Mesendoderm (in vitro differentiated cells): ENCODE data around the gene CRACR2A.

Source experiments
- DNase-seq: peaks from one replicate; pipeline ENCODE4 v3.0.0; 2013
- H2AK5ac ChIP-seq: 2 replicates; pipeline ENCODE4 v1.6.1; 2013; ENCODE audit warnings: low read length, inconsistent platforms
- H2BK120ac ChIP-seq: 2 replicates; pipeline ENCODE4 v1.6.1; 2013; ENCODE audit warnings: low read depth, mild to moderate bottlenecking, low read length, moderate library complexity, mixed read lengths
- H2BK15ac ChIP-seq: replicated peaks from 2 replicates; pipeline ENCODE4 v1.6.1; 2013; ENCODE audit warnings: low read depth, mild to moderate bottlenecking, moderate library complexity
- H2BK5ac ChIP-seq: 2 replicates; pipeline ENCODE4 v1.6.1; 2013; ENCODE audit warnings: low read length, inconsistent platforms
- H3K18ac ChIP-seq: 2 replicates; pipeline ENCODE4 v1.6.1; 2013; ENCODE audit warnings: mild to moderate bottlenecking, low read length, mixed read lengths
- H3K23ac ChIP-seq: one replicate; pipeline ENCODE4 v1.6.1; 2013; ENCODE audit warnings: low read length
- H3K27ac ChIP-seq: 2 replicates; pipeline ENCODE4 v1.5.1; 2013; ENCODE audit warnings: low read depth, mild to moderate bottlenecking, inconsistent platforms, low read length, moderate library complexity
- H3K27me3 ChIP-seq: 2 replicates; pipeline ENCODE4 v1.6.1; 2013; ENCODE audit warnings: low read length, control low read depth, mild to moderate bottlenecking, inconsistent platforms; ENCODE audit not compliant: insufficient read depth, poor library complexity
- H3K36me3 ChIP-seq: 2 replicates; pipeline ENCODE4 v1.6.1; 2013; ENCODE audit warnings: low read length, inconsistent platforms; ENCODE audit not compliant: control insufficient read depth, insufficient read depth
- H3K4ac ChIP-seq: one replicate; pipeline ENCODE4 v1.6.1; 2013; ENCODE audit warnings: low read depth, mild to moderate bottlenecking, low read length, moderate library complexity
- H3K4me1 ChIP-seq: 2 replicates; pipeline ENCODE4 v1.6.1; 2013; ENCODE audit warnings: low read depth, low read length, inconsistent platforms; ENCODE audit not compliant: control insufficient read depth
- H3K4me2 ChIP-seq: 2 replicates; pipeline ENCODE4 v1.6.1; 2013; ENCODE audit warnings: low read length
- H3K4me3 ChIP-seq: 2 replicates; pipeline ENCODE4 v1.5.1; 2013; ENCODE audit warnings: mild to moderate bottlenecking, low read length
- H3K56ac ChIP-seq: one replicate; pipeline ENCODE4 v1.6.1; 2013; ENCODE audit warnings: low read length
- H3K79me1 ChIP-seq: 2 replicates; pipeline ENCODE4 v1.6.1; 2013; ENCODE audit warnings: low read length, inconsistent platforms
- H3K79me2 ChIP-seq: 2 replicates; pipeline ENCODE4 v1.6.1; 2013; ENCODE audit warnings: mild to moderate bottlenecking, low read length; ENCODE audit not compliant: control insufficient read depth, insufficient read depth
- H3K9ac ChIP-seq: 2 replicates; pipeline ENCODE4 v1.6.1; 2013; ENCODE audit warnings: low read length, inconsistent platforms
- H4K5ac ChIP-seq: one replicate; pipeline ENCODE4 v1.6.1; 2013; ENCODE audit warnings: low read length
- H4K8ac ChIP-seq: one replicate; pipeline ENCODE4 v1.6.1; 2013; ENCODE audit warnings: low read depth, mild to moderate bottlenecking, control low read depth, low read length, moderate library complexity
- WGBS: extraction: QIAGEN DNeasy Blood & Tissue Kit; methylation state at CpG from one replicate; pipeline ENCODE4 v1.1.7; 2013; ENCODE audit warnings: low lambda C conversion rate, missing lambda C conversion rate; ENCODE audit not compliant: insufficient coverage; ENCODE audit errors: extremely low coverage; 5-methylcytosine and 5-hydroxymethylcytosine counted together

Gene CRACR2A

GRCh38 chr12:3791256-3791874, 38.5 kb upstream of the CRACR2A start:
- no peak overlapping the region for H4K8ac ChIP-seq
- H2AK5ac ChIP-seq, result no peak overlapping the region
- H3K18ac ChIP-seq, result no peak overlapping the region
- H3K27ac ChIP-seq, result no peak overlapping the region
- no CpG with 5 or more reads among the region's 5 CpGs for WGBS
- H2BK5ac ChIP-seq, result no peak overlapping the region
- H2BK120ac ChIP-seq, result no peak overlapping the region
- H3K79me1 ChIP-seq, result no peaks in the 10 kb centered on the region
- H3K56ac ChIP-seq, result no peak overlapping the region
- H3K27me3 ChIP-seq, result no peaks in the 10 kb centered on the region
- no peak overlapping the region for H3K4me3 ChIP-seq
- H2BK15ac ChIP-seq, result no peak overlapping the region
- H3K36me3 ChIP-seq, result no peaks in the 10 kb centered on the region
- H3K79me2 ChIP-seq, result no peaks in the 10 kb centered on the region
- peaks cover 2% of the 10 kb centered on the region for H3K4me1 ChIP-seq
- H3K9ac ChIP-seq, result no peak overlapping the region
- H3K4ac ChIP-seq, result no peak overlapping the region
- no peak for DNase-seq
- no peak overlapping the region for H3K4me2 ChIP-seq
- no peak overlapping the region for H4K5ac ChIP-seq
- no peak overlapping the region for H3K23ac ChIP-seq

- Histone ChIP-seq H3K79me2 (no peaks in the 10 kb centered on the region), H4K5ac (no peak overlapping the region), H3K27me3 (no peaks in the 10 kb centered on the region), H4K8ac (no peak overlapping the region), H3K4ac (no peak overlapping the region), H3K4me3 (no peak overlapping the region), H3K56ac (no peak overlapping the region), H2BK120ac (no peak overlapping the region), H2BK5ac (no peak overlapping the region), H3K18ac (no peak overlapping the region), H2BK15ac (no peak overlapping the region), H3K36me3 (no peaks in the 10 kb centered on the region), H3K9ac (no peak overlapping the region), H2AK5ac (no peak overlapping the region), H3K23ac (no peak overlapping the region), H3K4me2 (no peak overlapping the region), H3K4me1 (peaks cover 2% of the 10 kb centered on the region), H3K27ac (no peak overlapping the region), H3K79me1 (no peaks in the 10 kb centered on the region)
- no CpG with 5 or more reads among the region's 2 CpGs for WGBS
- no peak for DNase-seq
These were observed 37.7 kb upstream of the CRACR2A start for GRCh38 chr12:3790642-3791041.

- Histone ChIP-seq H3K79me1 (no peaks in the 10 kb centered on the region), H3K27ac (no peak overlapping the region), H3K23ac (no peak overlapping the region), H2BK5ac (no peak overlapping the region), H3K18ac (no peak overlapping the region), H3K4ac (no peak overlapping the region), H3K27me3 (no peaks in the 10 kb centered on the region), H3K56ac (no peak overlapping the region), H2AK5ac (no peak overlapping the region), H4K5ac (no peak overlapping the region), H3K9ac (no peak overlapping the region), H3K4me2 (no peak overlapping the region), H3K79me2 (no peaks in the 10 kb centered on the region), H4K8ac (no peak overlapping the region), H2BK15ac (no peak overlapping the region), H3K4me1 (peaks cover 2% of the 10 kb centered on the region), H3K36me3 (no peaks in the 10 kb centered on the region), H2BK120ac (no peak overlapping the region), H3K4me3 (no peak overlapping the region)
- DNase-seq, result no peak
- no CpG with 5 or more reads among the region's 1 CpG for WGBS
These were observed 36.9 kb upstream of the CRACR2A start for GRCh38 chr12:3789838-3790237.

- H3K79me1 ChIP-seq, result no peaks in the 10 kb centered on the region
- no CpG with 5 or more reads among the region's 3 CpGs for WGBS
- no peak overlapping the region for H2BK120ac ChIP-seq
- H4K5ac ChIP-seq, result no peak overlapping the region
- no peak overlapping the region for H2BK5ac ChIP-seq
- no peak overlapping the region for H4K8ac ChIP-seq
- DNase-seq, result peak; percentile 46
- H3K36me3 ChIP-seq, result no peaks in the 10 kb centered on the region
- H3K9ac ChIP-seq, result no peak overlapping the region
- H2AK5ac ChIP-seq, result no peak overlapping the region
- no peak overlapping the region for H3K23ac ChIP-seq
- no peak overlapping the region for H3K4me2 ChIP-seq
- no peaks in the 10 kb centered on the region for H3K79me2 ChIP-seq
- no peak overlapping the region for H3K4ac ChIP-seq
- H3K4me1 ChIP-seq, result no peaks in the 10 kb centered on the region
- H3K27me3 ChIP-seq, result no peaks in the 10 kb centered on the region
- no peak overlapping the region for H3K27ac ChIP-seq
- no peak overlapping the region for H3K56ac ChIP-seq
- no peak overlapping the region for H3K18ac ChIP-seq
- no peak overlapping the region for H3K4me3 ChIP-seq
- no peak overlapping the region for H2BK15ac ChIP-seq
These were observed 24.4 kb upstream of the CRACR2A start for GRCh38 chr12:3777206-3777809.

- Histone ChIP-seq H3K9ac (no peak overlapping the region), H2BK15ac (no peak overlapping the region), H3K4ac (no peak overlapping the region), H3K18ac (no peak overlapping the region), H3K4me2 (no peak overlapping the region), H3K27me3 (no peaks in the 10 kb centered on the region), H3K23ac (no peak overlapping the region), H2BK120ac (no peak overlapping the region), H3K79me2 (no peaks in the 10 kb centered on the region), H4K8ac (no peak overlapping the region), H2BK5ac (no peak overlapping the region), H3K79me1 (no peaks in the 10 kb centered on the region), H2AK5ac (no peak overlapping the region), H3K27ac (no peak overlapping the region), H3K4me1 (no peaks in the 10 kb centered on the region), H3K4me3 (no peak overlapping the region), H3K56ac (no peak overlapping the region), H3K36me3 (no peaks in the 10 kb centered on the region), H4K5ac (no peak overlapping the region)
- no peak for DNase-seq
- WGBS, result no CpG with 5 or more reads among the region's 5 CpGs
These were observed 22.6 kb upstream of the CRACR2A start for GRCh38 chr12:3775385-3776035.
